Activated CD8-positive, alpha-beta memory T cell treated with anti-CD3 and anti-CD28 coated beads for 1 hour (primary cell): Measurements from ENCODE around the gene SLC12A6.
"Not testable (repeated sequence)": the region's sequence is repeated elsewhere in the genome, so short reads cannot be mapped to it uniquely, and the experiment has no call there.

Source experiments
- DNase-seq, 2 donors: peaks; one replicate each; pipeline ENCODE4 v3.0.0-alpha.2; 2020; ENCODE audit warnings: low read depth in 1 of 2; ENCODE audit errors: extremely low read depth in 1 of 2

SLC12A6 gene

GRCh38 chr15:34337557-34338306 is at the start of gene SLC12A6:
Gene SLC12A6, minus strand, starts transcription at chr15:34337781. Its CDS starts 1,101 bp downstream, at chr15:34336680.
- DNase-seq, result peak; percentile 62 to 88

- DNase-seq, result not testable (repeated sequence)
Observed at GRCh38 chr15:34381829-34382521, 44.4 kb upstream of the SLC12A6 start.

- DNase-seq, result not testable (repeated sequence)
Observed at GRCh38 chr15:34380491-34380890, 42.9 kb upstream of the SLC12A6 start.

- no peak for DNase-seq
Observed at GRCh38 chr15:34376856-34377255, 39.3 kb upstream of the SLC12A6 start.

GRCh38 chr15:34375541-34375940 is 38.0 kb upstream of the SLC12A6 start:
- not testable (repeated sequence) for DNase-seq

- no peak for DNase-seq
Observed at GRCh38 chr15:34374816-34375215, 37.2 kb upstream of the SLC12A6 start.

GRCh38 chr15:34373951-34374350 is 36.4 kb upstream of the SLC12A6 start:
- DNase-seq, result no peak

- DNase-seq, result no peak
Observed at GRCh38 chr15:34370643-34371042, 33.1 kb upstream of the SLC12A6 start.

GRCh38 chr15:34370129-34370528 is 32.5 kb upstream of the SLC12A6 start:
- no peak for DNase-seq

- peak; percentile 74 to 83 for DNase-seq
Observed at GRCh38 chr15:34367101-34368081, 29.8 kb upstream of the SLC12A6 start, which contains the start of gene LPCAT4. Gene LPCAT4, minus strand, starts transcription at chr15:34367196. Its CDS starts 96 bp downstream, at chr15:34367100.

GRCh38 chr15:34366271-34367065 is 28.9 kb upstream of the SLC12A6 start:
- no peak for DNase-seq

GRCh38 chr15:34365836-34366235 is 28.3 kb upstream of the SLC12A6 start:
- no peak for DNase-seq

GRCh38 chr15:34365091-34365825 is 27.7 kb upstream of the SLC12A6 start:
- DNase-seq, result no peak

GRCh38 chr15:34364041-34364440 is 26.5 kb upstream of the SLC12A6 start:
- DNase-seq, result no peak

GRCh38 chr15:34362047-34362773 is 24.6 kb upstream of the SLC12A6 start:
- DNase-seq, result no peak

GRCh38 chr15:34361278-34361677 is 23.7 kb upstream of the SLC12A6 start:
- no peak for DNase-seq

- DNase-seq, result no peak
Observed at GRCh38 chr15:34360298-34360697, 22.7 kb upstream of the SLC12A6 start.

- DNase-seq, result no peak
Observed at GRCh38 chr15:34359416-34359815, 21.8 kb upstream of the SLC12A6 start.

GRCh38 chr15:34358948-34359347 is 21.4 kb upstream of the SLC12A6 start:
- DNase-seq, result no peak
